T-helper 2 cell treated with Interferon-gamma antibody and Interleukin-4, amounts not matched to agents 100 ng/mL and 5 ng/mL, for 36 hours (primary cell): ENCODE data around the gene PITPNM2. TPM values are rescaled to one million over a fixed set of nuclear protein-coding genes. Genes with fewer than 3 reads are reported as not detected.

Experiments used
- total RNA-seq: library from RNA; stranded (reverse); gene quantifications from 2 replicates; pipeline ENCODE4 v1.2.3, GENCODE V29; 2022

PITPNM2 gene
- total RNA-seq, 1 donor from 2014 or later: 12.9 TPM

Other genes starting within 250 kb of the PITPNM2 start
- 5.8 and 6.0 TPM in 2 replicates for gene ABCB9, start 184.6 kb downstream of the PITPNM2 start, total RNA-seq
- gene OGFOD2, start 175.8 kb downstream of the PITPNM2 start, total RNA-seq: 20.8 and 23.4 TPM in 2 replicates
- gene ARL6IP4, start 170.4 kb downstream of the PITPNM2 start, total RNA-seq: 177 and 184 TPM in 2 replicates
- gene MPHOSPH9, start 82.1 kb upstream of the PITPNM2 start, total RNA-seq: 106 and 107 TPM in 2 replicates
- gene MTRFR, start 82.3 kb upstream of the PITPNM2 start, total RNA-seq: 25.8 and 27.4 TPM in 2 replicates
- 61.3 and 68.0 TPM in 2 replicates for gene CDK2AP1, start 120.8 kb upstream of the PITPNM2 start, total RNA-seq
- 41.9 and 42.6 TPM in 2 replicates for gene SBNO1, start 213.8 kb upstream of the PITPNM2 start, total RNA-seq
- gene KMT5A, start 233.0 kb upstream of the PITPNM2 start, total RNA-seq: 64.9 and 65.8 TPM in 2 replicates